Cardiac muscle cell (in vitro differentiated cells and primary cell): ENCODE data around the gene PRKAG2. TPM values are rescaled to one million over a fixed set of nuclear protein-coding genes. Genes with fewer than 3 reads are reported as not detected.

Source experiments
- DNase-seq, 2 donors: peaks; one replicate each; pipeline versions ENCODE4 v3.0.0 to v3.0.0-alpha.2; 2010 to 2017; ENCODE audit warnings: low read depth in 1 of 2, low spot score in 1 of 2
- H3K27ac ChIP-seq: fragments of 200-600 bp; sonication (generic); 2 replicates; pipeline ENCODE4 v1.5.1; 2016
- H3K27me3 ChIP-seq: fragments of 200-600 bp; sonication (generic); 2 replicates; pipeline ENCODE4 v1.6.0; 2016; ENCODE audit warnings: control low read depth
- H3K36me3 ChIP-seq: fragments of 200-600 bp; sonication (generic); 2 replicates; pipeline ENCODE4 v1.5.1; 2016; ENCODE audit warnings: control low read depth
- H3K4me1 ChIP-seq: fragments of 200-600 bp; sonication (generic); 2 replicates; pipeline ENCODE4 v1.8.1; 2017; ENCODE audit warnings: low read depth, mild to moderate bottlenecking, mixed run types
- H3K4me3 ChIP-seq: fragments of 200-600 bp; sonication (generic); 2 replicates; pipeline ENCODE4 v1.5.1; 2016; ENCODE audit warnings: mild to moderate bottlenecking
- H3K9me3 ChIP-seq: fragments of 200-600 bp; sonication (generic); 2 replicates; pipeline ENCODE4 v1.5.1; 2017; ENCODE audit warnings: low read depth, mild to moderate bottlenecking, control low read depth
- CTCF ChIP-seq: IDR thresholded peaks from 2 replicates; pipeline ENCODE4 v1.5.1; 2012; ENCODE audit warnings: low read depth, mild to moderate bottlenecking, low read length
- polyA plus RNA-seq: library from polyadenylated mRNA; unstranded; fragments of >200 nt; fragmentation: Nextera tagmentation; extraction: Ambion mirVana; gene quantifications from 2 replicates; pipeline ENCODE4 v1.2.1, GENCODE V29; 2016
- total RNA-seq: library from RNA; depleted of rRNA; stranded (reverse); fragments of >200 nt; gene quantifications from 2 replicates; pipeline ENCODE4 v1.2.3, GENCODE V29; 2016

PRKAG2 gene
- total and polyA plus RNA-seq, 2 experiments from 2014 or later = 43.4 to 85.3 TPM

GRCh38 chr7:151770232-151770631 is 106.7 kb downstream of the PRKAG2 start:
- Histone ChIP-seq H3K9me3 (no peaks in the 10 kb centered on the region), H3K36me3 (no peaks in the 10 kb centered on the region), H3K27me3 (no peaks in the 10 kb centered on the region), H3K4me3 (no peak overlapping the region), H3K4me1 (no peaks in the 10 kb centered on the region), H3K27ac (no peak overlapping the region)
- no peak for TF ChIP-seq CTCF
- DNase-seq = no peak

DNA sequence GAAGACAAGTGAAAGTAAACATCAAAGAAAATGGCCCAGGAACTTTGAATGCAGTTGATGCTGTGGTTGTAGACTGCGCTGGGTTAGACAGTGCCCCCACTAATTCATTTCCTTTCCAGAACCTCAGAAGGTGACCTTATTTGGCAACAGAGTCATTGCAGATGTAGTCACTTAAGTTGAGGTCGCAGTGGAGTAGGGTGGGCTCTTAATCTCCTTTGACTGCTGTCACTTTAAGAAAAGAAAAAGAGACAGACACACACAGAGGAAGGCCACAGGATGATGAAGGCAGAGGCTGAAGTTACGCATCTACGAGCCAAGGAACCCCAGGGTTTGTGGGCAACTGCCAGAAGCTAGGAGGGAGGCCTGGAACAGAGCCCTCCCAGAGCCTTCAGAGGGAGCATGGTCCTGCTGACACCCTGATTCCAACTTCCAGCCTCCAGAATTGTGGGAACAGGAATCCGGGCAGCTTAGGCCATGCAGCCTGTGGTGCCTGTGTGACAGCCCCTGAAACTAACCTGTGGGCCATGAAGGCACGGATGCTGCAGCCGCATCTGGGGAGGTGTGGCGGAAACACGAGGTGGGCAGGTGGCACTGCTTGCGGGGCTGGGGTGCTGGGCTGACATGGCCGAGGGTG is 107.6 kb downstream of the PRKAG2 start:
- DNase-seq = no peak
- H3K9me3 ChIP-seq = no peaks in the 10 kb centered on the region
- H3K36me3 ChIP-seq = no peaks in the 10 kb centered on the region
- TF ChIP-seq CTCF = no peak
- no peak overlapping the region for H3K4me3 ChIP-seq
- H3K27ac ChIP-seq = no peak overlapping the region
- H3K4me1 ChIP-seq = no peaks in the 10 kb centered on the region
- no peaks in the 10 kb centered on the region for H3K27me3 ChIP-seq

DNA sequence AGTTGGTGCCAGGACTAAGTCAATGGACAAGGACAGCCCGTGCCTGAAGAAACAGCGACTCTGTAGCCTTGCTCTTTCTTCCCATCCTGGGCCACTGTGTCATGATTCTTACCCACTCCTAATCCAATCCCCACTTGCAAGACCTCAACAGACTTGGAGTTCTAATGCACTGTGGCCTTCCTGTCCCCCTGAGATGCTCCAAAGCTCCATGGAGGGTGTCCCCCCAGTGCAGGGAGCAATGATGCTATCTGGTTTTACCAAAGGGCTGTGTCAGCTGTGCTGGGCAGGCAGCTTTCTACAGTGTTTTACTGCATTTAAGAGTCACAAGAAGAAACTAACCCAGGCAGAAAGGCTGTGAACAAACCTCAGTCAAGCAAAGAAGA is 108.1 kb downstream of the PRKAG2 start:
- H3K36me3 ChIP-seq = no peaks in the 10 kb centered on the region
- DNase-seq = no peak
- H3K4me3 ChIP-seq = no peak overlapping the region
- H3K27me3 ChIP-seq = no peaks in the 10 kb centered on the region
- no peak overlapping the region for H3K27ac ChIP-seq
- no peaks in the 10 kb centered on the region for H3K9me3 ChIP-seq
- H3K4me1 ChIP-seq = no peaks in the 10 kb centered on the region
- no peak for TF ChIP-seq CTCF

DNA sequence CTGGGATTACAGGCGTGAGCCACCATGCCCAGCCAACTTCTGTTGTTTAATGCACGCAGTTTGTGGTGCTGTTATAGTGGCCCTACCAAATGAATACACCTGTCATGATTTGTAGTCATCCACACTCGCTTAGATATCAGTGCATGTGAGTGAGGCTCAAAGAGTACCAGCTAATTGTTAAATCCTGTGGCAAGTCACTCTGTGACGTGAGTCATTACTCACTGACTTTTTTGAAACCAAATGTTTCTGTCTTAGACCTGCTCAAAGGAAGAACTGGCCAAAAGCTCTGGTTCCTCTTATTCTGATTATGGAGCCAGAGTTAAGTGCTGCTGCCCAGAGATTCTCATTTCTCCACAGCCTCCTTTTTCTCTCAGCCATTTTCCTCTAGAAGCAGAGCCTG is 109.4 kb downstream of the PRKAG2 start:
- Histone ChIP-seq H3K36me3 (no peaks in the 10 kb centered on the region), H3K4me3 (no peak overlapping the region), H3K9me3 (no peaks in the 10 kb centered on the region), H3K27ac (no peak overlapping the region), H3K27me3 (no peaks in the 10 kb centered on the region), H3K4me1 (no peaks in the 10 kb centered on the region)
- DNase-seq = no peak
- no peak for TF ChIP-seq CTCF

DNA sequence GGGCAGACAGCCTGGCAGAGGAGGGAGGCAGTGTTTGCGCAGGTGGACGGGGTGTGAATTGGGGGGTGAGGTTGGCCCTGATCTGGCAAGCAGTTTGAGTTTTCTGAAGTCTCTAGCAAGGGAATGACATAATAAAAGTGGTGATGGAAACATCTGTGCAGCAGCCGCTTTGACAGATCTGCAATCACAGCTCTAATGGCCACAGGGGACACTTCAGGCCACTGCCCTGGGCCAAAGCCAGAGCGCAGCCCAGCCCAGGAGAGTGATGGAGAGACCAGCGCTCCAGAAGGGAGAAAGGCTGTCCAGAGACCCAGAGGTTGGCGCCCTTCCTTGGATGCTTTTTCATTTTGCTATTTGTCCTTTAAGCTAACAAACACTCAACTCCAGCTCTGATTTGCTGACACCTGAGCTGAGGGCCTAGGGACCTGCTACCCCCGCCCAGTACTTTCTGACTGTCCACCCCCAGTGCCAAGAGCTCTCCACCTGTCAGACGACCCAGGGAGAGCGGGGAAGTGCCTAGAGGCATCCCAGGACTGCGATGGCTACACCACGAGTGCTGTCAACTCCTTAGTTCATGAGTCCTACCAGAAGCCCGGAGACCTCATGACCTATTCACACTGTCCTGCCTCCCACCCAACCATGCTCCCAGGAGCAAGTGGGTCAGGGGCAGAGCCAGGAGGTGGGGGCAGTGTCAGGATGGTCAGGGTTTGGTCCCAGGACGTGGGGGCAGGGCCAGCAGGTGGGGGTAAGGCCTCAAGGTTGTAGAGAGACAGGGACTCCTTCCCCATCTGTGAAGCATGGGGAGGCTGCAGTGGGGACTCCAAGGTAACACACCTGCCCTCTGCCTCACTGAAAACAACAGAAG is 112.6 kb downstream of the PRKAG2 start:
- DNase-seq = no peak
- Histone ChIP-seq H3K36me3 (no peaks in the 10 kb centered on the region), H3K27me3 (no peaks in the 10 kb centered on the region), H3K27ac (no peak overlapping the region), H3K4me3 (no peak overlapping the region), H3K4me1 (no peaks in the 10 kb centered on the region), H3K9me3 (no peaks in the 10 kb centered on the region)
- TF ChIP-seq CTCF = no peak
